GM12892 (cell line): Measurements from ENCODE around the gene ZNF146.

Experiments
- POLR2A ChIP-seq: IDR thresholded peaks from 2 replicates; pipeline ENCODE4 v1.6.1; 2011; ENCODE audit warnings: low read depth, low read length, control low read depth
- POLR2AphosphoS5 ChIP-seq: IDR thresholded peaks from 2 replicates; pipeline ENCODE4 v1.6.1; 2011; ENCODE audit warnings: low read depth, low read length, control low read depth
- TAF1 ChIP-seq: IDR thresholded peaks from 2 replicates; pipeline ENCODE4 v1.6.1; 2011; ENCODE audit warnings: low read depth, mild to moderate bottlenecking, control low read depth, low read length, borderline replicate concordance

DNA sequence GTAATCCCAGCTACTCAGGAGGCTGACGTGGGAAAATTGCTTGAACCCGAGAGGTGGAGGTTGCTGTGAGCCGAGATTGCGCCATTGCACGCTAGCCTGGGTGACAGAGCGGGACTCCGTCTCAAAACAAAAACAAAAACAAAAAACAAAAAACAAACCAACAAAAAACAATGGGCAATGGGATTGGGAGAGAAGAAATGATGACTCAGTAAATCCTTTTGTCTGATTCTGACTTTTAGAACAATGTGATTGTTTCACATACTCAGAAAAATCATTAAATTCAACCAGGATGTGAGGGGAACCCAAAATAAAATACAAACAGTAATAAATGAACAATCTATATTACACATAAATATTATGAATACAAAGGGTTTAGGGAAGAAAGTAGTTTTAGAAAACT is 5.5 kb upstream of the ZNF146 start:
- TF ChIP-seq POLR2AphosphoS5 (no peak), TAF1 (no peak), POLR2A (no peak)
